ENCODE measurements around the gene CBLN3.

- TF ChIP-seq CTCF (IDR thresholded peaks at IDR 0.05) = no peak
- TF ChIP-seq POLR2A (IDR thresholded peaks at IDR 0.05) = no peak
Observed at GRCh38 chr14:24416254-24416931, 13.1 kb downstream of the CBLN3 start.
